Measurements from ENCODE around the gene POR.

DNA sequence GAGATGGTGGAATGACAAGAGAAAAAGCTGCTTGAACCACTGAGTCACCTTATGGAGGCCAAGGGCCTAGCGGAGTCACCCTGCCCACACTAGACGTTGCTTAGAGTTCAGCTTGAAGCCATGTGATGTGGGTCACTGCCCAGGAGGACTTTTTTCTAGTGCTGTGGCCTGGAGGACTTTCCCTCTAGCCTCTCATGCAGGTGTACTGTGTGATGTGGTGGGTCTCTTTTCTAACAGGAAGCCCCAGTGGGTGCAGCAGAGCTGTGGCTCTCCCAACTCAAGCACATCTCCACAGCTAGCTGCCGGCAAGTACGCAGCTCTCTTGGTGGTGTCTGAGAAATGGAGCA lies 13.6 kb downstream of the POR start:
- TF ChIP-seq POLR2A (IDR thresholded peaks at IDR 0.05) = no peak
- TF ChIP-seq, protein P1, sequence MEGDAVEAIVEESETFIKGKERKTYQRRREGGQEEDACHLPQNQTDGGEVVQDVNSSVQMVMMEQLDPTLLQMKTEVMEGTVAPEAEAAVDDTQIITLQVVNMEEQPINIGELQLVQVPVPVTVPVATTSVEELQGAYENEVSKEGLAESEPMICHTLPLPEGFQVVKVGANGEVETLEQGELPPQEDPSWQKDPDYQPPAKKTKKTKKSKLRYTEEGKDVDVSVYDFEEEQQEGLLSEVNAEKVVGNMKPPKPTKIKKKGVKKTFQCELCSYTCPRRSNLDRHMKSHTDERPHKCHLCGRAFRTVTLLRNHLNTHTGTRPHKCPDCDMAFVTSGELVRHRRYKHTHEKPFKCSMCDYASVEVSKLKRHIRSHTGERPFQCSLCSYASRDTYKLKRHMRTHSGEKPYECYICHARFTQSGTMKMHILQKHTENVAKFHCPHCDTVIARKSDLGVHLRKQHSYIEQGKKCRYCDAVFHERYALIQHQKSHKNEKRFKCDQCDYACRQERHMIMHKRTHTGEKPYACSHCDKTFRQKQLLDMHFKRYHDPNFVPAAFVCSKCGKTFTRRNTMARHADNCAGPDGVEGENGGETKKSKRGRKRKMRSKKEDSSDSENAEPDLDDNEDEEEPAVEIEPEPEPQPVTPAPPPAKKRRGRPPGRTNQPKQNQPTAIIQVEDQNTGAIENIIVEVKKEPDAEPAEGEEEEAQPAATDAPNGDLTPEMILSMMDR (IDR thresholded peaks at IDR 0.05) = no peak

All from heart left ventricle (tissue), 13 donors.